ENCODE measurements around the gene CNTLN. TPM values are rescaled to one million over a fixed set of nuclear protein-coding genes. Genes with fewer than 3 reads are reported as not detected.

CNTLN gene
- total and polyA plus RNA-seq, 9 of the 15 experiments (the other 6 are each of a cell fraction or from before 2014, with no cell fraction given): 0.08 TPM; not detected in 8

DNA sequence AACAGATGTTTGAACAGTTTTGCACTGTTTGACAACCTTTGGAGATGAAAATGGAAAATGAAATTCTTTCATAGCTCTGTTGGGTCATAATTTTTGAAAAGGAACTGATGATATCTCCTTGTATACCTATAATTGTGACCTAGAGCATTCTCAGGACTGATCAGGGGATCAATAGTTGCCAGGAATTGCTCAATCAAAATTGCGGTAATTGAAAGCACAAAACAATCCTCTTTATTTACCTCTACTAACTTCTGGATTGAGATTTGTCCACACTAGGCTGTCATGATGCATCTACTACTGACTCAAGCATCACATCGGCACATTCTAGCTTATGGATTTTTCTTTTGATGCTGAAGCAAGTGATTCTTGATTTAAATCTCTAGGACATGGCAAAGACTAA lies 4.1 kb upstream of the CNTLN start (continued):
- TF ChIP-seq, protein P1, sequence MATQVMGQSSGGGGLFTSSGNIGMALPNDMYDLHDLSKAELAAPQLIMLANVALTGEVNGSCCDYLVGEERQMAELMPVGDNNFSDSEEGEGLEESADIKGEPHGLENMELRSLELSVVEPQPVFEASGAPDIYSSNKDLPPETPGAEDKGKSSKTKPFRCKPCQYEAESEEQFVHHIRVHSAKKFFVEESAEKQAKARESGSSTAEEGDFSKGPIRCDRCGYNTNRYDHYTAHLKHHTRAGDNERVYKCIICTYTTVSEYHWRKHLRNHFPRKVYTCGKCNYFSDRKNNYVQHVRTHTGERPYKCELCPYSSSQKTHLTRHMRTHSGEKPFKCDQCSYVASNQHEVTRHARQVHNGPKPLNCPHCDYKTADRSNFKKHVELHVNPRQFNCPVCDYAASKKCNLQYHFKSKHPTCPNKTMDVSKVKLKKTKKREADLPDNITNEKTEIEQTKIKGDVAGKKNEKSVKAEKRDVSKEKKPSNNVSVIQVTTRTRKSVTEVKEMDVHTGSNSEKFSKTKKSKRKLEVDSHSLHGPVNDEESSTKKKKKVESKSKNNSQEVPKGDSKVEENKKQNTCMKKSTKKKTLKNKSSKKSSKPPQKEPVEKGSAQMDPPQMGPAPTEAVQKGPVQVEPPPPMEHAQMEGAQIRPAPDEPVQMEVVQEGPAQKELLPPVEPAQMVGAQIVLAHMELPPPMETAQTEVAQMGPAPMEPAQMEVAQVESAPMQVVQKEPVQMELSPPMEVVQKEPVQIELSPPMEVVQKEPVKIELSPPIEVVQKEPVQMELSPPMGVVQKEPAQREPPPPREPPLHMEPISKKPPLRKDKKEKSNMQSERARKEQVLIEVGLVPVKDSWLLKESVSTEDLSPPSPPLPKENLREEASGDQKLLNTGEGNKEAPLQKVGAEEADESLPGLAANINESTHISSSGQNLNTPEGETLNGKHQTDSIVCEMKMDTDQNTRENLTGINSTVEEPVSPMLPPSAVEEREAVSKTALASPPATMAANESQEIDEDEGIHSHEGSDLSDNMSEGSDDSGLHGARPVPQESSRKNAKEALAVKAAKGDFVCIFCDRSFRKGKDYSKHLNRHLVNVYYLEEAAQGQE (IDR thresholded peaks at IDR 0.05; ENCODE audit: borderline replicate concordance): no peak
- TF ChIP-seq, protein P1 (CRISPR knock-in tag; IDR thresholded peaks at IDR 0.05; ENCODE audit: low read depth): no peak
- no peak for TF ChIP-seq ZNF561 (CRISPR knock-in tag; conservative IDR thresholded peaks at IDR 0.05)
- TF ChIP-seq ZNF668 (CRISPR knock-in tag; IDR thresholded peaks at IDR 0.05): no peak
- TF ChIP-seq, protein P2, sequence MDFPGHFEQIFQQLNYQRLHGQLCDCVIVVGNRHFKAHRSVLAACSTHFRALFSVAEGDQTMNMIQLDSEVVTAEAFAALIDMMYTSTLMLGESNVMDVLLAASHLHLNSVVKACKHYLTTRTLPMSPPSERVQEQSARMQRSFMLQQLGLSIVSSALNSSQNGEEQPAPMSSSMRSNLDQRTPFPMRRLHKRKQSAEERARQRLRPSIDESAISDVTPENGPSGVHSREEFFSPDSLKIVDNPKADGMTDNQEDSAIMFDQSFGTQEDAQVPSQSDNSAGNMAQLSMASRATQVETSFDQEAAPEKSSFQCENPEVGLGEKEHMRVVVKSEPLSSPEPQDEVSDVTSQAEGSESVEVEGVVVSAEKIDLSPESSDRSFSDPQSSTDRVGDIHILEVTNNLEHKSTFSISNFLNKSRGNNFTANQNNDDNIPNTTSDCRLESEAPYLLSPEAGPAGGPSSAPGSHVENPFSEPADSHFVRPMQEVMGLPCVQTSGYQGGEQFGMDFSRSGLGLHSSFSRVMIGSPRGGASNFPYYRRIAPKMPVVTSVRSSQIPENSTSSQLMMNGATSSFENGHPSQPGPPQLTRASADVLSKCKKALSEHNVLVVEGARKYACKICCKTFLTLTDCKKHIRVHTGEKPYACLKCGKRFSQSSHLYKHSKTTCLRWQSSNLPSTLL (IDR thresholded peaks at IDR 0.05): no peak
- TF ChIP-seq, protein P3, sequence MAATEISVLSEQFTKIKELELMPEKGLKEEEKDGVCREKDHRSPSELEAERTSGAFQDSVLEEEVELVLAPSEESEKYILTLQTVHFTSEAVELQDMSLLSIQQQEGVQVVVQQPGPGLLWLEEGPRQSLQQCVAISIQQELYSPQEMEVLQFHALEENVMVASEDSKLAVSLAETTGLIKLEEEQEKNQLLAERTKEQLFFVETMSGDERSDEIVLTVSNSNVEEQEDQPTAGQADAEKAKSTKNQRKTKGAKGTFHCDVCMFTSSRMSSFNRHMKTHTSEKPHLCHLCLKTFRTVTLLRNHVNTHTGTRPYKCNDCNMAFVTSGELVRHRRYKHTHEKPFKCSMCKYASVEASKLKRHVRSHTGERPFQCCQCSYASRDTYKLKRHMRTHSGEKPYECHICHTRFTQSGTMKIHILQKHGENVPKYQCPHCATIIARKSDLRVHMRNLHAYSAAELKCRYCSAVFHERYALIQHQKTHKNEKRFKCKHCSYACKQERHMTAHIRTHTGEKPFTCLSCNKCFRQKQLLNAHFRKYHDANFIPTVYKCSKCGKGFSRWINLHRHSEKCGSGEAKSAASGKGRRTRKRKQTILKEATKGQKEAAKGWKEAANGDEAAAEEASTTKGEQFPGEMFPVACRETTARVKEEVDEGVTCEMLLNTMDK (IDR thresholded peaks at IDR 0.05; ENCODE audit: borderline replicate concordance, insufficient read depth, low read depth, low read length, poor library complexity, severe bottlenecking): no peak
